CD8-positive, alpha-beta memory T cell (primary cell): ENCODE results near the gene PCDHB3. TPM values are rescaled to one million over a fixed set of nuclear protein-coding genes. Genes with fewer than 3 reads are reported as not detected.
"Not testable (repeated sequence)": the region's sequence is repeated elsewhere in the genome, so short reads cannot be mapped to it uniquely, and the experiment has no call there.

Source experiments
- CTCF ChIA-PET: fragments of 350-600 bp; sonication (Branson Sonifier 250); formaldehyde crosslinking; loops from one replicate; lab custom pipeline; 2021; ENCODE audit warnings: antibody characterized with exemption; lab: Charles Lee
- POLR2A ChIA-PET: fragments of 350-600 bp; sonication (Branson Sonifier 250); formaldehyde crosslinking; loops from one replicate; lab custom pipeline; 2021; ENCODE audit warnings: antibody characterized with exemption; lab: Charles Lee
- DNase-seq, 5 donors: peaks; one replicate each; pipeline versions ENCODE4 v3.0.0 to v3.0.0-alpha.2; 2020 to 2022; ENCODE audit warnings: mixed read lengths in 1 of 5
- H3K27ac ChIP-seq: one replicate; pipeline ENCODE4 v1.7.0; 2013; ENCODE audit warnings: low read depth, mild to moderate bottlenecking, low read length, moderate library complexity
- H3K27me3 ChIP-seq: 2 replicates; pipeline ENCODE4 v1.7.0; 2013; ENCODE audit warnings: low read length, mild to moderate bottlenecking; ENCODE audit not compliant: insufficient read depth, poor library complexity, severe bottlenecking
- H3K36me3 ChIP-seq: 2 replicates; pipeline ENCODE4 v1.7.0; 2013; ENCODE audit warnings: mild to moderate bottlenecking, low read length, moderate library complexity; ENCODE audit not compliant: insufficient read depth
- H3K4me1 ChIP-seq: 2 replicates; pipeline ENCODE4 v1.7.0; 2013; ENCODE audit warnings: mild to moderate bottlenecking, low read length, moderate library complexity; ENCODE audit not compliant: insufficient read depth
- H3K4me3 ChIP-seq: 2 replicates; pipeline ENCODE4 v1.7.0; 2013; ENCODE audit warnings: mild to moderate bottlenecking, low read length
- H3K9me3 ChIP-seq: 2 replicates; pipeline ENCODE4 v1.7.0; 2013; ENCODE audit warnings: mild to moderate bottlenecking, low read length
- H3K27ac Mint-ChIP-seq, 8 donors: one replicate each; pipeline ENCODE4 v1.8.0; 2020 to 2021; ENCODE audit warnings: mixed read lengths in 8 of 8, mild to moderate bottlenecking in 6 of 8, inconsistent platforms in 3 of 8, moderate library complexity in 3 of 8
- H3K27me3 Mint-ChIP-seq, 2 donors: one replicate each; pipeline ENCODE4 v1.8.0; 2020 to 2021; ENCODE audit warnings: mixed read lengths in 2 of 2, mild to moderate bottlenecking in 1 of 2, moderate library complexity in 1 of 2
- H3K36me3 Mint-ChIP-seq, 3 donors: one replicate each; pipeline ENCODE4 v1.8.0; 2020 to 2021; ENCODE audit warnings: mixed read lengths in 3 of 3, inconsistent platforms in 1 of 3, mild to moderate bottlenecking in 1 of 3
- H3K4me1 Mint-ChIP-seq, 3 donors: one replicate each; pipeline ENCODE4 v1.8.0; 2020 to 2021; ENCODE audit warnings: mixed read lengths in 3 of 3, inconsistent platforms in 1 of 3, mild to moderate bottlenecking in 1 of 3
- H3K4me3 Mint-ChIP-seq, 7 donors: one replicate each; pipeline ENCODE4 v1.8.0; 2020 to 2021; ENCODE audit warnings: mixed read lengths in 7 of 7, mild to moderate bottlenecking in 6 of 7, moderate library complexity in 4 of 7, inconsistent platforms in 2 of 7
- H3K9me3 Mint-ChIP-seq, 5 donors: one replicate each; pipeline ENCODE4 v1.8.0; 2020 to 2022; ENCODE audit warnings: mixed read lengths in 5 of 5, mild to moderate bottlenecking in 3 of 5, moderate library complexity in 2 of 5, inconsistent platforms in 1 of 5
- polyA plus RNA-seq: library from polyadenylated mRNA; unstranded; fragments of 300-500 nt; fragmentation: Illumina TruSeq; gene quantifications from one replicate; pipeline ENCODE4 v1.2.3, GENCODE V29; 2021
- total RNA-seq, 2 experiments: library from RNA; stranded (reverse); gene quantifications; one replicate each; pipeline ENCODE4 v1.2.3, GENCODE V29; 2021

Gene PCDHB3
- total and polyA plus RNA-seq, 3 experiments from 2014 or later, result not detected

DNA sequence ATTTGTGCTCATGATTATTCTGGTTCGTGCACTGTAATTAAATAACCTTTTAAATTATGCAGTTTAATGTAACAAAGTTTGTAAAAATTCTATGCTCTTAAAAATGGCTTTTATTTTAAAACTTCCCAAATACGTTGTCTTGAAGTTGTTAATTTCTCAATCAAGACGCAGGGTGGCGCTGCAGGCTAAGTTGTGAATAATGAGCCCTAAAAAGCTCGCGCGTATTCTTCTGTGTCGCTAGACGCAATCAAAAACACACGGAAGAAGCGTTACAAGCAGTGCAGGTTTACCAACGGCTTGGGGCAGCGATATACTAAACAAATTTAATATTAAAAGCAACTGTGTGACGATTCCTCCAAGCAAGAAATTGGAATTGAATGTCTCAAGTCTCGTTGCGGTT, 21.3 kb downstream of the PCDHB3 start, which contains the start of gene PCDHB4:
Gene PCDHB4, plus strand, starts transcription at position 256 of the 400 bp plus-strand sequence. CDS start 181 bp downstream, outside the sequence.
- Histone ChIP-seq H3K27me3 (no peaks in the 10 kb centered on the region), H3K4me3 (no peak within 1 kb of the TSS), H3K27ac (no peak within 1 kb of the TSS), H3K4me1 (no peaks in the 10 kb centered on the region), H3K9me3 (no peaks in the 10 kb centered on the region), H3K36me3 (no peaks in the 10 kb centered on the region)
- POLR2A ChIA-PET, result no interaction called here
- no peaks in the 10 kb centered on the region for H3K4me1 Mint-ChIP-seq
- CTCF ChIA-PET, result no interaction called here
- peak within 1 kb of the TSS in 1 of 7 donors; percentile 27 for H3K4me3 Mint-ChIP-seq
- H3K27me3 Mint-ChIP-seq, result peaks cover 9 to 23% of the 10 kb centered on the region in 2 donors
- H3K27ac Mint-ChIP-seq, result no peak within 1 kb of the TSS
- DNase-seq, result no peak
- H3K36me3 Mint-ChIP-seq, result peaks cover 0 to 6% (median 0%) of the 10 kb centered on the region in 3 donors
- H3K9me3 Mint-ChIP-seq, result peaks cover 8 to 20% (median 14%) of the 10 kb centered on the region in 5 donors

DNA sequence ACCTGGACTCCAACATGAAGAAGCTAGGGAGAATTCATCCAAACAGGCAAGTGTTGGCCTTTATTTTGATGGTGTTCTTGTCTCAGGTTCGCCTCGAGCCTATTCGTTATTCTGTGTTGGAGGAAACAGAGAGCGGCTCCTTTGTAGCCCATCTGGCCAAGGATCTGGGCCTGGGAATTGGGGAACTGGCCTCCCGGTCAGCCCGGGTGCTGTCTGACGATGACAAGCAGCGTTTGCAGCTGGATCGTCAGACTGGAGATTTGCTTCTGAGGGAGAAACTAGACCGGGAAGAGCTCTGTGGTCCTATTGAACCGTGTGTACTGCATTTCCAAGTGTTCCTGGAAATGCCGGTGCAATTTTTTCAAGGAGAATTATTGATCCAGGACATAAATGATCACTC, 21.7 kb downstream of the PCDHB3 start:
- no peak overlapping the region for H3K4me3 ChIP-seq
- no peaks in the 10 kb centered on the region for H3K9me3 ChIP-seq
- H3K27me3 ChIP-seq, result no peaks in the 10 kb centered on the region
- no peaks in the 10 kb centered on the region for H3K4me1 ChIP-seq
- Mint-ChIP-seq H3K4me3 (peak overlapping the region in 1 of 7 donors; percentile 27), H3K9me3 (peaks cover 5 to 18% (median 10%) of the 10 kb centered on the region in 5 donors), H3K27ac (no peak overlapping the region), H3K36me3 (peaks cover 0 to 6% (median 0%) of the 10 kb centered on the region in 3 donors), H3K4me1 (no peaks in the 10 kb centered on the region), H3K27me3 (peaks cover 9 to 26% of the 10 kb centered on the region in 2 donors)
- H3K36me3 ChIP-seq, result no peaks in the 10 kb centered on the region
- no peak overlapping the region for H3K27ac ChIP-seq
- CTCF ChIA-PET, result no interaction called here
- POLR2A ChIA-PET, result no interaction called here
- DNase-seq, result no peak

DNA sequence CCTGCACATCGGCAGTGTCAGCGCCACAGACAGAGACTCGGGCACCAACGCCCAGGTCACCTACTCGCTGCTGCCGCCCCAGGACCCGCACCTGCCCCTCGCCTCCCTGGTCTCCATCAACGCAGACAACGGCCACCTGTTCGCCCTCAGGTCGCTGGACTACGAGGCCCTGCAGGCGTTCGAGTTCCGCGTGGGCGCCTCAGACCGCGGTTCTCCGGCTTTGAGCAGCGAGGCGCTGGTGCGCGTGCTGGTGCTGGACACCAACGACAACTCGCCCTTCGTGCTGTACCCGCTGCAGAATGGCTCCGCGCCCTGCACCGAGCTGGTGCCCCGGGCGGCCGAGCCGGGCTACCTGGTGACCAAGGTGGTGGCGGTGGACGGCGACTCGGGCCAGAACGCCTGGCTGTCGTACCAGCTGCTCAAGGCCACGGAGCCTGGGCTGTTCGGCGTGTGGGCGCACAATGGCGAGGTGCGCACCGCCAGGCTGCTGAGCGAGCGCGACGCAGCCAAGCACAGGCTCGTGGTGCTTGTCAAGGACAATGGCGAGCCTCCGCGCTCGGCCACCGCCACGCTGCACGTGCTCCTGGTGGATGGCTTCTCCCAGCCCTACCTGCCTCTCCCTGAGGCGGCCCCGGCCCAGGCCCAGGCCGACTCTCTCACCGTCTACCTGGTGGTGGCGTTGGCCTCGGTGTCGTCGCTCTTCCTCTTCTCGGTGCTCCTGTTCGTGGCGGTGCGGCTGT, 23.3 kb downstream of the PCDHB3 start:
- H3K4me1 Mint-ChIP-seq, H3K9me3 ChIP-seq, H3K4me3 Mint-ChIP-seq, H3K27me3 ChIP-seq, H3K36me3 Mint-ChIP-seq, H3K4me3 ChIP-seq, H3K27ac ChIP-seq, H3K27ac Mint-ChIP-seq, DNase-seq, H3K36me3 ChIP-seq, H3K4me1 ChIP-seq, CTCF ChIA-PET, POLR2A ChIA-PET: not testable (repeated sequence)
- H3K9me3 Mint-ChIP-seq, result peaks cover 0 to 15% (median 10%) of the 10 kb centered on the region in 5 donors
- H3K27me3 Mint-ChIP-seq, result peaks cover 8 to 29% of the 10 kb centered on the region in 2 donors

DNA sequence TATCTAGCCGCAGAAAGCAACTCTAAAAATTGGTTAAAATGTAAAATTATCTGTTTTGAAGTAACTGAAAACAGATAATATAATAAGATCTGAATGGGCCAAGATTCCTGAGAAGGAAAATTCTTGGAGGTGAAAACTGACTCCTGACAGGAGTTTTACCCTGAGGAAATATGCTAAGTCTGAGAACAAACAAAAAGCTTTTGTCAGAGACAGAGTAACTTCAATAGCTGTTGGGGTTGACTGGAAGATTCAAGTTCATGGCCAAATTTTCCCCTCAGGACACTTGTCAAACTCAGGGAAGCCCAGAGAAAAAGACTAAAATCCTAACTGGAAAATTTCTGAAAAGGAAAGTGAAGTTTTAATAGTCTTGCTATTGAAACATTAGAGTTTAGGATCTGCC, 27.0 kb downstream of the PCDHB3 start:
- no peaks in the 10 kb centered on the region for H3K4me1 Mint-ChIP-seq
- peaks cover 0 to 6% (median 0%) of the 10 kb centered on the region in 3 donors for H3K36me3 Mint-ChIP-seq
- ChIA-PET CTCF (no interaction called here), POLR2A (no interaction called here)
- peaks cover 5 to 16% (median 16%) of the 10 kb centered on the region in 5 donors for H3K9me3 Mint-ChIP-seq
- H3K27me3 Mint-ChIP-seq, result peaks cover 4 to 29% of the 10 kb centered on the region in 2 donors
- no peak overlapping the region for H3K27ac Mint-ChIP-seq
- Histone ChIP-seq H3K27ac (no peak overlapping the region), H3K36me3 (no peaks in the 10 kb centered on the region), H3K4me1 (no peaks in the 10 kb centered on the region), H3K4me3 (no peak overlapping the region), H3K9me3 (no peaks in the 10 kb centered on the region), H3K27me3 (no peaks in the 10 kb centered on the region)
- DNase-seq, result no peak
- no peak overlapping the region for H3K4me3 Mint-ChIP-seq

DNA sequence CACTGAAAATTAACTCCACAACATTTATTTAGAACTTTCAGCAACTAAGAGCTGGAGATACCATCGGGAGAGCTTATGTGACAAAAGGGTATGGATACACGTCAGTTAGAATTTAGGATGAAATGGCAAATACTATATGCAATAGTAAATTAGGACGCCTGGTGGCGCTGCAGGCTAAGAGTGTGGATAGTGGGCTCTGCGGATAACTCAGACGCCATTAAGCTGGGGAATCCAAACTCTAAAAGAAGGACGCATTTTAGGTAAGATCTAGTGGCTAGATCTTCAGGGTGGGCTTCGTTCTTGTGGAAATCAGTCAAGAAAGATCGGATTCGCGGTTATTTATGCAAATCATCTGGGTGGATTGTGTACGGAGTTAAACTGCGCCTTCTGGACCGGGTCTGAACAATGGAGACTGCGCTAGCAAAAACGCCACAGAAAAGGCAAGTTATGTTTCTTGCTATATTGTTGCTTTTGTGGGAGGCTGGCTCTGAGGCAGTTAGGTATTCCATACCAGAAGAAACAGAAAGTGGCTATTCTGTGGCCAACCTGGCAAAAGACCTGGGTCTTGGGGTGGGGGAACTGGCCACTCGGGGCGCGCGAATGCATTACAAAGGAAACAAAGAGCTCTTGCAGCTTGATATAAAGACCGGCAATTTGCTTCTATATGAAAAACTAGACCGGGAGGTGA, 34.9 kb downstream of the PCDHB3 start, which contains the start of gene PCDHB5:
Gene PCDHB5, plus strand, starts transcription at position 177 of the 688 bp plus-strand sequence. Its CDS starts 229 bp downstream, at position 406.
- no peak within 1 kb of the TSS for H3K27ac Mint-ChIP-seq
- peaks cover 0 to 3% (median 0%) of the 10 kb centered on the region in 3 donors for H3K36me3 Mint-ChIP-seq
- Histone ChIP-seq H3K27ac (no peak within 1 kb of the TSS), H3K36me3 (no peaks in the 10 kb centered on the region), H3K27me3 (no peaks in the 10 kb centered on the region), H3K4me1 (no peaks in the 10 kb centered on the region), H3K4me3 (no peak within 1 kb of the TSS), H3K9me3 (peaks cover 8% of the 10 kb centered on the region)
- CTCF ChIA-PET, result no interaction called here
- H3K27me3 Mint-ChIP-seq, result peaks cover 7 to 9% of the 10 kb centered on the region in 2 donors
- POLR2A ChIA-PET, result no interaction called here
- H3K4me3 Mint-ChIP-seq, result peak within 1 kb of the TSS in 5 of 7 donors; percentile 14 to 69 (median 23)
- peak in 1 of 5 donors; percentile 3 for DNase-seq
- H3K9me3 Mint-ChIP-seq, result peaks cover 21 to 51% (median 36%) of the 10 kb centered on the region in 5 donors
- peaks cover 5 to 10% (median 6%) of the 10 kb centered on the region in 3 donors for H3K4me1 Mint-ChIP-seq

DNA sequence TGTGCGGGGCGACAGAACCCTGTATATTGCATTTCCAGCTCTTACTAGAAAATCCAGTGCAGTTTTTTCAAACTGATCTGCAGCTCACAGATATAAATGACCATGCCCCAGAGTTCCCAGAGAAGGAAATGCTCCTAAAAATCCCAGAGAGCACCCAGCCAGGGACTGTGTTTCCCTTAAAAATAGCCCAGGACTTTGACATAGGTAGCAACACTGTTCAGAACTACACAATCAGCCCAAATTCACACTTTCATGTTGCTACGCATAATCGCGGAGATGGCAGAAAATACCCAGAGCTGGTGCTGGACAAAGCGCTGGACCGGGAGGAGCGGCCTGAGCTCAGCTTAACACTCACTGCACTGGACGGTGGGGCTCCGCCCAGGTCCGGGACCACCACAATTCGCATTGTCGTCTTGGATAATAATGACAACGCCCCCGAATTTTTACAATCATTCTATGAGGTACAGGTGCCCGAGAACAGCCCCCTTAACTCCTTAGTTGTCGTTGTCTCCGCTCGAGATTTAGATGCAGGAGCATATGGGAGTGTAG, 35.5 kb downstream of the PCDHB3 start:
- Mint-ChIP-seq H3K9me3 (peaks cover 21 to 51% (median 36%) of the 10 kb centered on the region in 5 donors), H3K36me3 (peaks cover 0 to 3% (median 0%) of the 10 kb centered on the region in 3 donors), H3K27ac (no peak overlapping the region), H3K4me3 (peak overlapping the region in 2 of 7 donors; percentile 14 to 69), H3K27me3 (peaks cover 7 to 9% of the 10 kb centered on the region in 2 donors), H3K4me1 (peaks cover 5 to 10% (median 6%) of the 10 kb centered on the region in 3 donors)
- no peak overlapping the region for H3K27ac ChIP-seq
- POLR2A ChIA-PET, result no interaction called here
- no peak for DNase-seq
- no peak overlapping the region for H3K4me3 ChIP-seq
- no peaks in the 10 kb centered on the region for H3K4me1 ChIP-seq
- peaks cover 8% of the 10 kb centered on the region for H3K9me3 ChIP-seq
- H3K36me3 ChIP-seq, result no peaks in the 10 kb centered on the region
- no peaks in the 10 kb centered on the region for H3K27me3 ChIP-seq
- CTCF ChIA-PET, result no interaction called here

DNA sequence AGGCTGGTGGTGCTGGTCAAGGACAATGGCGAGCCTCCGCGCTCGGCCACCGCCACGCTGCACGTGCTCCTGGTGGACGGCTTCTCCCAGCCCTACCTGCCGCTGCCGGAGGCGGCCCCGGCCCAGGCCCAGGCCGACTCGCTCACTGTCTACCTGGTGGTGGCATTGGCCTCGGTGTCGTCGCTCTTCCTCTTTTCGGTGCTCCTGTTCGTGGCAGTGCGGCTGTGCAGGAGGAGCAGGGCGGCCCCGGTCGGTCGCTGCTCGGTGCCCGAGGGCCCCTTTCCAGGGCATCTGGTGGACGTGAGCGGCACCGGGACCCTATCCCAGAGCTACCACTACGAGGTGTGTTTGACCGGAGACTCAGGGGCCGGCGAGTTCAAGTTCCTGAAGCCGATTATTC, 37.1 kb downstream of the PCDHB3 start:
- H3K27me3 ChIP-seq, H3K9me3 ChIP-seq, H3K27ac ChIP-seq, H3K4me3 Mint-ChIP-seq, DNase-seq, CTCF ChIA-PET, H3K4me1 ChIP-seq, H3K36me3 Mint-ChIP-seq, H3K4me3 ChIP-seq, H3K27ac Mint-ChIP-seq, H3K36me3 ChIP-seq, POLR2A ChIA-PET: not testable (repeated sequence)
- peaks cover 7 to 16% of the 10 kb centered on the region in 2 donors for H3K27me3 Mint-ChIP-seq
- peaks cover 16 to 45% (median 36%) of the 10 kb centered on the region in 5 donors for H3K9me3 Mint-ChIP-seq
- H3K4me1 Mint-ChIP-seq, result peaks cover 5 to 10% (median 6%) of the 10 kb centered on the region in 3 donors
